HG03354 (cell line): Measurements from ENCODE around the gene SLN.

Experiments
- ATAC-seq: cut with Tn5 transposase; IDR thresholded peaks from one replicate; pipeline ENCODE4 v1.9.1; 2021; ENCODE audit warnings: mild to moderate bottlenecking; ENCODE audit not compliant: unreplicated experiment, poor library complexity, severe bottlenecking

The SLN gene

GRCh38 chr11:107689317-107690202, 22.3 kb downstream of the SLN start:
- peak; percentile 78 for ATAC-seq

- ATAC-seq = no peak
Observed at GRCh38 chr11:107688322-107688918, 23.4 kb downstream of the SLN start.

GRCh38 chr11:107683807-107684206, 28.0 kb downstream of the SLN start:
- peak; percentile 68 for ATAC-seq

- no peak for ATAC-seq
Observed at GRCh38 chr11:107683061-107683460, 28.8 kb downstream of the SLN start.

- no peak for ATAC-seq
Observed at GRCh38 chr11:107682572-107682971, 29.3 kb downstream of the SLN start.

- no peak for ATAC-seq
Observed at GRCh38 chr11:107682171-107682570, 29.7 kb downstream of the SLN start.

GRCh38 chr11:107679255-107680024, 32.4 kb downstream of the SLN start:
- no peak for ATAC-seq

GRCh38 chr11:107678632-107678971, 33.3 kb downstream of the SLN start:
- no peak for ATAC-seq

- ATAC-seq = no peak
Observed at GRCh38 chr11:107677924-107678631, 33.8 kb downstream of the SLN start.

- ATAC-seq = no peak
Observed at GRCh38 chr11:107676336-107677057, 35.4 kb downstream of the SLN start.

- no peak for ATAC-seq
Observed at GRCh38 chr11:107675902-107676301, 36.0 kb downstream of the SLN start.

- ATAC-seq = no peak
Observed at GRCh38 chr11:107669893-107670601, 41.8 kb downstream of the SLN start.

GRCh38 chr11:107669191-107669740, 42.6 kb downstream of the SLN start:
- no peak for ATAC-seq

GRCh38 chr11:107666911-107667613, 44.8 kb downstream of the SLN start:
- ATAC-seq = no peak

GRCh38 chr11:107665018-107665417, 46.8 kb downstream of the SLN start:
- no peak for ATAC-seq

- ATAC-seq = no peak
Observed at GRCh38 chr11:107661656-107662055, 50.2 kb downstream of the SLN start.

- no peak for ATAC-seq
Observed at GRCh38 chr11:107660066-107660465, 51.8 kb downstream of the SLN start.

GRCh38 chr11:107659310-107659709, 52.5 kb downstream of the SLN start:
- no peak for ATAC-seq
